A673 (cell line): ENCODE results near the gene HAGH. TPM values are rescaled to one million over a fixed set of nuclear protein-coding genes. Genes with fewer than 3 reads are reported as not detected.

ENCODE experiments used
- BruUV-seq: library from RNA; stranded (reverse); fragments of 400-500 nt; replicated peaks from 2 replicates; lab custom pipeline; 2021; lab: Mats Ljungman, UMichigan
- CTCF ChIA-PET: fragments of 300-600 bp; sonication (Branson Sonifier 250); formaldehyde crosslinking; loops from one replicate; lab custom pipeline; 2022; ENCODE audit warnings: antibody characterized with exemption; lab: Charles Lee
- POLR2A ChIA-PET: fragments of 300-600 bp; sonication (Branson Sonifier 250); formaldehyde crosslinking; loops from one replicate; lab custom pipeline; 2022; ENCODE audit warnings: antibody characterized with exemption; ENCODE audit not compliant: low non-redundant PET; lab: Charles Lee
- DNase-seq: peaks from one replicate; pipeline ENCODE4 v3.0.0-alpha.2; 2015; ENCODE audit warnings: low spot score
- H3K27ac ChIP-seq: fragments of 200-600 bp; sonication (generic); 2 replicates; pipeline ENCODE4 v1.5.1; 2016; ENCODE audit warnings: mixed run types, low read depth, mild to moderate bottlenecking, mixed read lengths, antibody characterized with exemption, low read length; ENCODE audit not compliant: poor library complexity, severe bottlenecking
- H3K27me3 ChIP-seq: fragments of 200-600 bp; sonication (generic); replicated peaks from 2 replicates; pipeline ENCODE4 v1.6.1; 2017; ENCODE audit warnings: mixed run types, low read depth, mild to moderate bottlenecking, mixed read lengths, antibody characterized with exemption, low read length; ENCODE audit not compliant: insufficient read depth, poor library complexity
- H3K36me3 ChIP-seq: fragments of 200-600 bp; sonication (generic); 2 replicates; pipeline ENCODE4 v1.6.1; 2016; ENCODE audit warnings: mixed run types, mild to moderate bottlenecking, mixed read lengths, antibody characterized with exemption, low read length; ENCODE audit not compliant: insufficient read depth, poor library complexity, severe bottlenecking
- H3K4me1 ChIP-seq: fragments of 200-600 bp; sonication (generic); 2 replicates; pipeline ENCODE4 v1.6.1; 2017; ENCODE audit warnings: mixed run types, mild to moderate bottlenecking, mixed read lengths, antibody characterized with exemption, low read length; ENCODE audit not compliant: insufficient read depth, poor library complexity, severe bottlenecking
- H3K4me3 ChIP-seq: fragments of 200-600 bp; sonication (generic); 2 replicates; pipeline ENCODE4 v1.5.1; 2016; ENCODE audit warnings: low read depth, mixed run types, mild to moderate bottlenecking, mixed read lengths, low read length; ENCODE audit not compliant: poor library complexity, severe bottlenecking
- H3K9me3 ChIP-seq: fragments of 200-600 bp; sonication (generic); 2 replicates; pipeline ENCODE4 v1.6.1; 2016; ENCODE audit warnings: mixed run types, low read depth, mild to moderate bottlenecking, mixed read lengths, antibody characterized with exemption, low read length; ENCODE audit not compliant: poor library complexity, severe bottlenecking
- CTCF ChIP-seq: fragments of 300-800, 200-600 bp; sonication (generic); conservative IDR thresholded peaks from 2 replicates; pipeline ENCODE4 v1.5.1; 2017; ENCODE audit warnings: low read depth, mild to moderate bottlenecking, antibody characterized with exemption, low read length, moderate library complexity, mixed read lengths
- EZH2 ChIP-seq: fragments of 200-600 bp; sonication (generic); IDR thresholded peaks from 2 replicates; pipeline ENCODE4 v1.6.1; 2017; ENCODE audit warnings: borderline replicate concordance, low read depth, mild to moderate bottlenecking, mixed read lengths, antibody characterized with exemption, low read length; ENCODE audit not compliant: poor library complexity, severe bottlenecking
- intact Hi-C: fragments of 100-400 bp; cut with micrococcal nuclease; formaldehyde crosslinking; loops from one replicate; pipeline ENCODE4 v1.10.0; 2022; ENCODE audit not compliant: unreplicated experiment
- total RNA-seq: library from RNA; stranded (reverse); gene quantifications from 2 replicates; pipeline ENCODE4 v1.2.3, GENCODE V29; 2021

Gene HAGH
- total RNA-seq, 1 experiment from 2014 or later: 14.4 TPM

GRCh38 chr16:1788095-1788707 is 38.4 kb downstream of the HAGH start:
- BruUV-seq: no TSS peak
- POLR2A ChIA-PET: no interaction called here

DNA sequence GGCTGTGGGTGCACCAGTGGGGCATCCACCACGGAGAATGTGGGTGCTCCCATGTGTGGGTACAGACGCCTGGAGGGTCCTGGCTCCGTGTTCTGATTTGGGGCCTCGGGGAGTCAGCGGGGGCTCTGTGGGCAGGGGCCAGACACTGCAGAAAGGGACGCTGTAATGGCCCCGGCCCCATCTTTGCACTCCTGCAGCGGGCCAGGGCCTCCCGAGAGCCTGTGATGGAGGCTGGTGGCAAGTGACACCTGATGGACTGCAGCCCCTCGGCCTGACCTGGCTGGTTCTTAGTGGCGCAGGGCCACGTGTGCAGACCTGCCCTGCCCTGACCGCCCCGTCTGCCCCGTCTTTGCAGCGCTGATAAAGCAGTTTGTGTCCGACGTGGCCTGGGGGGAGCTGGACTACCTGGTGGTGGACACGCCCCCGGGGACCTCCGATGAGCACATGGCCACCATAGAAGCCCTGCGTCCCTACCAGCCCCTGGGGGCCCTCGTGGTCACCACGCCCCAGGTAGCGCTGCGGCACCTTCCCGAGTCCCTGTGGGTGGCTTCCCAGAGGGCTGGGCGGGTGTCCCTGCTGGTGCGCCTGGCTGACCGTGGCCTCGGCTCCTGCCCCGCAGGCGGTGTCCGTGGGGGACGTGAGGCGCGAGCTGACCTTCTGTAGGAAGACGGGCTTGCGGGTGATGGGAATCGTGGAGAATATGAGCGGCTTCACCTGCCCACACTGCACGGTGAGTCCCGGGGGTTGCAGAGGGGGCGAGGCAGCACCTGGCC is 39.1 kb downstream of the HAGH start:
- Histone ChIP-seq H3K4me1 (no peaks in the 10 kb centered on the region), H3K36me3 (peaks cover 18% of the 10 kb centered on the region), H3K9me3 (no peaks in the 10 kb centered on the region), H3K27me3 (no peaks in the 10 kb centered on the region), H3K4me3 (no peak overlapping the region), H3K27ac (no peak overlapping the region)
- ChIA-PET CTCF (no interaction called here), POLR2A (no interaction called here)
- intact Hi-C loops: no loop called here
- BruUV-seq: no TSS peak
- DNase-seq: no peak
- TF ChIP-seq EZH2 (no peak), CTCF (no peak)

More at GRCh38 chr16:1788095-1788707, 38.4 kb downstream of the HAGH start:
- no peaks in the 10 kb centered on the region for H3K9me3 ChIP-seq
- no peak overlapping the region for H3K27ac ChIP-seq
- TF ChIP-seq CTCF (no peak), EZH2 (no peak)
- DNase-seq: no peak
- H3K36me3 ChIP-seq: peaks cover 18% of the 10 kb centered on the region
- no peak overlapping the region for H3K4me3 ChIP-seq
- H3K4me1 ChIP-seq: no peaks in the 10 kb centered on the region
- CTCF ChIA-PET: no interaction called here
- no peaks in the 10 kb centered on the region for H3K27me3 ChIP-seq
- intact Hi-C loops: no loop called here

DNA sequence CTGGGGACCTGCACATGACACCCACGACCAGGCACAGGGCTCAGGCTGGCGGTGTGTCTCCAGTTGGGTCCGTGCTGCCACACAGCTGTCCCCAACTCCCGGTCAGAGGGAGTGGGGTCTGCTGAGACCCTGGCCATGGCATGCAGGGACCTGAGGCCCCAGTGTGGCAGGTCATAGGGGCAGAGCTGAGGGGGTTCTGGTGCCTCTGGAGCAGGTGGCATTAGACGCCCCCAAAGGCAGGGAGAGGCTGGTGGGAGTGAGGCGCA is 39.6 kb downstream of the HAGH start:
- Histone ChIP-seq H3K27ac (no peak overlapping the region), H3K4me1 (no peaks in the 10 kb centered on the region), H3K9me3 (no peaks in the 10 kb centered on the region), H3K36me3 (peaks cover 18% of the 10 kb centered on the region), H3K4me3 (no peak overlapping the region), H3K27me3 (no peaks in the 10 kb centered on the region)
- no peak for TF ChIP-seq EZH2
- no peak for TF ChIP-seq CTCF
- ChIA-PET POLR2A (no interaction called here), CTCF (no interaction called here)
- no peak for DNase-seq
- intact Hi-C loops: no loop called here
- BruUV-seq: no TSS peak
